ENCODE results near the gene CDCA7L. TPM values are rescaled to one million over a fixed set of nuclear protein-coding genes. Genes with fewer than 3 reads are reported as not detected.

Gene CDCA7L
- total and polyA plus RNA-seq, 10 donors: 15.4 to 38.6 (median 30.4) TPM

- Histone ChIP-seq H3K36me3 (no peaks in the 10 kb centered on the region), H3K4me3 (no peak overlapping the region), H3K9me3 (no peaks in the 10 kb centered on the region), H3K27ac (no peak overlapping the region), H3K27me3 (replicated peaks in 1 of 7) (no peaks in the 10 kb centered on the region), H3K4me1 (peaks cover 0 to 38% (median 15%) of the 10 kb centered on the region in 6 donors)
- intact Hi-C loops (cut with DNase I; ENCODE audit: low total_unique reads): no loop called here
- no peak for DNase-seq
- WGBS, 5 donors: 89 to 94% (median 92%) methylated on average over 9 of the region's 9 CpGs
- TF ChIP-seq POLR2AphosphoS5 (IDR thresholded peaks at IDR 0.05) (no peak), POLR2A (IDR thresholded peaks at IDR 0.05) (no peak)
- TF ChIP-seq, protein P1, sequence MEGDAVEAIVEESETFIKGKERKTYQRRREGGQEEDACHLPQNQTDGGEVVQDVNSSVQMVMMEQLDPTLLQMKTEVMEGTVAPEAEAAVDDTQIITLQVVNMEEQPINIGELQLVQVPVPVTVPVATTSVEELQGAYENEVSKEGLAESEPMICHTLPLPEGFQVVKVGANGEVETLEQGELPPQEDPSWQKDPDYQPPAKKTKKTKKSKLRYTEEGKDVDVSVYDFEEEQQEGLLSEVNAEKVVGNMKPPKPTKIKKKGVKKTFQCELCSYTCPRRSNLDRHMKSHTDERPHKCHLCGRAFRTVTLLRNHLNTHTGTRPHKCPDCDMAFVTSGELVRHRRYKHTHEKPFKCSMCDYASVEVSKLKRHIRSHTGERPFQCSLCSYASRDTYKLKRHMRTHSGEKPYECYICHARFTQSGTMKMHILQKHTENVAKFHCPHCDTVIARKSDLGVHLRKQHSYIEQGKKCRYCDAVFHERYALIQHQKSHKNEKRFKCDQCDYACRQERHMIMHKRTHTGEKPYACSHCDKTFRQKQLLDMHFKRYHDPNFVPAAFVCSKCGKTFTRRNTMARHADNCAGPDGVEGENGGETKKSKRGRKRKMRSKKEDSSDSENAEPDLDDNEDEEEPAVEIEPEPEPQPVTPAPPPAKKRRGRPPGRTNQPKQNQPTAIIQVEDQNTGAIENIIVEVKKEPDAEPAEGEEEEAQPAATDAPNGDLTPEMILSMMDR (IDR thresholded peaks at IDR 0.05 in 8 of 11, conservative IDR thresholded peaks at IDR 0.05 in 3 of 11): no peak
Observed at GRCh38 chr7:21962677-21963076, 17.0 kb upstream of the CDCA7L start.

GRCh38 chr7:21960922-21961321, 15.2 kb upstream of the CDCA7L start:
- no peaks in the 10 kb centered on the region for H3K36me3 ChIP-seq
- DNase-seq: no peak
- 90 to 98% (median 95%) methylated on average over 3 of the region's 3 CpGs for WGBS, 5 donors
- H3K27me3 ChIP-seq (replicated peaks in 1 of 7): no peaks in the 10 kb centered on the region
- peaks cover 0 to 22% (median 4%) of the 10 kb centered on the region in 6 donors for H3K4me1 ChIP-seq
- no peaks in the 10 kb centered on the region for H3K9me3 ChIP-seq
- H3K27ac ChIP-seq: no peak overlapping the region
- intact Hi-C loops (cut with DNase I; ENCODE audit: low total_unique reads): no loop called here
- no peak overlapping the region for H3K4me3 ChIP-seq
- TF ChIP-seq POLR2AphosphoS5 (IDR thresholded peaks at IDR 0.05) (no peak), POLR2A (IDR thresholded peaks at IDR 0.05) (no peak)
- TF ChIP-seq, protein P1 (IDR thresholded peaks at IDR 0.05 in 8 of 11, conservative IDR thresholded peaks at IDR 0.05 in 3 of 11): no peak

DNA sequence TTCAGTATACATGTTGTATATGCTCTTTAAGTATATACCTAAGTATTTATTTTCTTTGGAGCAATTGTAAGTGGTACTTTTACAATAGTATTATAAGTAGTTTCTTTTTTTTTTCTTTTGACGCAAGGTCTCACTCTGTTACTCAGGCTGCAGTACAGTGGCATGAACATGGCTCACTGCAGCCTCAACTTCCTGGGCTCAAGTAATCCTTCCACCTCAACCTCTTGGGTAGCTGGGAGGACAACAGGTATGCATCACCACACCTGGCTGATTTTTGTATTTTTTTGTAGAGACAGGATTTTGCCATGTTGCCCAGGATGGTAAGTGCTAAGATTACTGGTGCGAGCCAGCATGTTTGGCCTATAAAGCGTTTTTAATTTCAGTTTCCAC, 13.7 kb upstream of the CDCA7L start:
- Histone ChIP-seq H3K4me1 (peaks cover 0 to 7% (median 0%) of the 10 kb centered on the region in 6 donors), H3K4me3 (no peak overlapping the region), H3K9me3 (no peaks in the 10 kb centered on the region), H3K27ac (no peak overlapping the region), H3K36me3 (no peaks in the 10 kb centered on the region), H3K27me3 (replicated peaks in 1 of 7) (no peaks in the 10 kb centered on the region)
- intact Hi-C loops (cut with DNase I; ENCODE audit: low total_unique reads): no loop called here
- 81 to 92% (median 89%) methylated on average over 3 of the region's 3 CpGs for WGBS, 5 donors
- TF ChIP-seq POLR2A (IDR thresholded peaks at IDR 0.05) (no peak), POLR2AphosphoS5 (IDR thresholded peaks at IDR 0.05) (no peak)
- TF ChIP-seq, protein P1 (IDR thresholded peaks at IDR 0.05 in 8 of 11, conservative IDR thresholded peaks at IDR 0.05 in 3 of 11): no peak
- DNase-seq: no peak

DNA sequence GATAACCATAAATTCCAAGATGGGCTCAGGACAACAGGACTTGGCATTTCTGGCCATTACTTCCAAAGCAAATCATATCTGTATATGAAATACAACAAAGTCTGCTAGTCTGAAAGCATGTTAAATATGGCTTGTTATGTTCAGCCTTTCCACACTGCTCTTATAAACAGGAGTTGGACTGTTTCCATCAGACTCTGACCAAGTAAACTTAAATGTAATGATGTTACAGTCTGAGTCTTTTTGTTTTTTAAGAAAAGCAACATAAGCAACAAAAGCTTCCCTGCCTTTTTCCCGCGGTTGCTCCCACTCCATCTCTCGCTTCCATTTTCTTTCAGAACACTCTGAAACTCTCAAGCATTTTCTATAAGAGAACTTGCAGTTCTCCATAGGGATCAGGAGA, 8.1 kb upstream of the CDCA7L start:
- H3K27ac ChIP-seq: no peak overlapping the region
- H3K4me3 ChIP-seq: no peak overlapping the region
- 89 to 96% (median 93%) methylated on average over 3 of the region's 3 CpGs for WGBS, 5 donors
- TF ChIP-seq POLR2A (IDR thresholded peaks at IDR 0.05): no peak
- no peak for TF ChIP-seq POLR2AphosphoS5 (IDR thresholded peaks at IDR 0.05)
- TF ChIP-seq, protein P1 (IDR thresholded peaks at IDR 0.05 in 8 of 11, conservative IDR thresholded peaks at IDR 0.05 in 3 of 11): no peak
- H3K9me3 ChIP-seq: no peaks in the 10 kb centered on the region
- peaks cover 0 to 3% (median 0%) of the 10 kb centered on the region in 6 donors for H3K4me1 ChIP-seq
- H3K36me3 ChIP-seq: no peaks in the 10 kb centered on the region
- intact Hi-C loops (cut with DNase I; ENCODE audit: low total_unique reads): no loop called here
- no peaks in the 10 kb centered on the region for H3K27me3 ChIP-seq (replicated peaks in 1 of 7)
- no peak for DNase-seq
